CD4-positive, alpha-beta T cell treated with Interleukin-15 for 1 hour (primary cell): Measurements from ENCODE around the gene TALDO1.

Source experiments
- DNase-seq: peaks from one replicate; pipeline ENCODE4 v3.0.0-alpha.2; 2020

Gene TALDO1

DNA sequence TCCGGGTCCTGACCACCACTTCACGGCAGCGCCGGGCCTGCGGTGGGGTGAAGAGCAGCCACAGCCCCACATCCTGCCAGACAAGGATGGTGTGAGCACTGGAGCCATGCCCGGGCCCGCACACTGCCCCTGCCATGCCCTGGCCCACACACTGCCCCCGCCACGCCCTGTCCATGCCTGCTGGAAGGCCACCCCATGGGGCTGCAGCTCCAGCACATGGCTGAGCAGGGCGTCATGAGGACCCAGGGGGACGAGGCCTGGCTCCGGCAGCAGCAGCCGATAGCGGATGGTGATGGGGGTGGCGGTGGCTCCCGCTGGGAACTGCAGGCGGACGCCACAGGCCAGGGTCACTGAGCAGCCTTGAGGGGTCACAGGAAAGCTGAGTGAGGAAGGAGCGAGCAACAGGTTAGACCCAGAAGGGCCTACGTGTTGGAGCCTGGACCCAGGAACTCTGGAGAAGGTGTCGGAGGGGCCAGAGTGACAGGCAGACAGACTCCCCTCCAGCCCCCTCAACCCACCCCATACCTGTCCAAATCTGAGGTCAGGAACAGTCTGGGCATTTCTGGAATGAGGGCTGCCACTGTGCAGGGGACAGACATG, 54.9 kb downstream of the TALDO1 start:
- DNase-seq: no peak

DNA sequence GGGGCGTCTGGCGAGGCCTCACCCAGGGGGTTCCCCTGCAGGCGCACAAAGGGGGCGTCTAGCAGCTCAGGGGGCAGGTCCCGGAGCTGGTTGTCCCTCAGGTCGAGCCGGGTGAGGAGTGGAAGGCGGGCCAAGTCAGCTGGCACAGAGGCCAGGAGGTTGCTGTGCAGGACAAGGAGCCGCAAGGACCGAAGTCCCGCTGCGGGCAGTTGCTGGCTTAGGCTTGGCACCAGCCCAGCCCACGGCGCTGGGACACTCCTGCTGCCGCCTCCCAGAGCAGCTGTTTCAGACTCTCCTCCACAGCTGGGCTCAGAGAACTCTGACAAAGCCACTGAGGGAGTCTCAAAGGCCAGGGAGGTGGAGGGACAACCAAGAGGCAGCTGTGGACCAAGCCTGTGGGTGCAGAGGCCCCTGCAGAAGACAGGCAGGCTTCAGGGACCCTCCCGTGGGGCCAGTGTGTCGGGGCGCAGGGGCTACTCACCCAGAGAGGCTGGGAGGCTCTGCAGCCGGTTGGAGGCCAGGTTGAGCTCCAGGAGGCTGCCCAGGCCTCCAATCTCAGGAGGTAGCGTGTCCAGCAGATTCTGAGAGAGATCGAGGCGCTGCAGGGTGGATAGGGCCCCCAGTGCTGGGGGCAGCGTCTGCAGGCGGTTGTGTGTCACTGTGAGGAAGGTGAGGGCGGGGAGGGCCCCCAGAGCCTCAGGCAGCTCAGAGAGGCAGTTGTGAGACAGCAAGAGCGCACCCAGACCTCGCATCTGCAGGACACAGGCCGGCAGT, 55.6 kb downstream of the TALDO1 start:
- DNase-seq: no peak

DNA sequence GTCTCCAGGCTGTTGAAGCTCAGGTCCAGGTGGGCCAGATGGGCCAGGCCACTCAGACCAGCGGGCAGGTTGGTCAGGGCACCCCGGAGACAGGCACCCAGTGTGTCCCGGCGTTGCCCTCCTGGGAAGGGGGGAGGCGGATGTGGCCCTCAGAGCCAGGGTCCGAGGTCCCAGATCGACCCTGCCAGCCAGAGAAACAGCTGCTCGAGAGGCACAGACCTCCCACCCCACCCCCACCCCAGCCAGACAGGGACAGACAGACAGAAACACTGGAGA, 56.1 kb downstream of the TALDO1 start:
- DNase-seq: no peak

GRCh38 chr11:803770-804598, 56.7 kb downstream of the TALDO1 start:
- no peak for DNase-seq

- no peak for DNase-seq
Measured at GRCh38 chr11:804599-804964, 57.3 kb downstream of the TALDO1 start.

DNA sequence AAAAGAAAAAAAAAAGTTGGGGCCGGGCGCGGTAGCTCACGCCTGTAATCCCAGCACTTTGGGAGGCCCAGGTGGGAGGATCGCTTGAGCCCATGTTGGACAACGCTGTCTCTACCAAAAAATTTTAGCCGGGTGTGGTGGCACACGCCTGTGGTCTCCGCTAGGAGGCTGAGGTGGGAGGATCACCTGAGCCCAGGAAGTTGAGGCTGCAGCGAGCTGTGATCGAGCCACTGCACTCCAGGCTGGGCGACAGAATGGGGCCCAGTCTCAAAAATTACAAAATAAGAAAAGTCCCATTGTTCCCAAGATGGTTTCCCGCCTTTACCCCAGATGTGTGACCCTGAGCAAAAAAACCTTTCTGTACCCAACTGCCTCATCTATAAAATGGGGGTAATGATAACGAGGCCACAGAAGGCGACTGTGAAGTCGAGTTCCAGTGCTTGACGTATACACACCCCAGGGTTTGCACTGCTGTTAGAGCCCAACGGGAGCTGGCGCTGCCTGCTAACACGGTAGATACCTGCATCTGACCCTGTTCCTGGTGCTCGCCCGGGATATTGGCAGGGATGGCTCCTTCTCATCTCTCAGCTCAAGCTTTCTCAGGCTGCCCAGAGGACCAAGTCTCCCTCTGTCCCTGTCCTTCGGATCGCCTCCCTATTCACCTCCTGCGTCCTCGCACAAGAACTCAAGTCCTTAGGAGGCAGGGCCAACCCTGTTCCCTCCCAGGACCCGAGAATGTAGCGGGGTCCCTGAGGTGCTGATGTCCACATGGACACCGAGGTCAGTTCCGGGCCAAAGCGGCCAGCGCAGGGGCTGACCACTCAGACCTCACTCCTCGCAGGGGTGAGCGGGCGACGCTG, 61.4 kb downstream of the TALDO1 start:
- no peak for DNase-seq

- peak; percentile 97 for DNase-seq
Measured at GRCh38 chr11:809287-810039, 62.2 kb downstream of the TALDO1 start, which contains the start of gene RPLP2. RPLP2 (plus strand) TSS chr11:809967; CDS start chr11:810235, 268 bp downstream.

DNA sequence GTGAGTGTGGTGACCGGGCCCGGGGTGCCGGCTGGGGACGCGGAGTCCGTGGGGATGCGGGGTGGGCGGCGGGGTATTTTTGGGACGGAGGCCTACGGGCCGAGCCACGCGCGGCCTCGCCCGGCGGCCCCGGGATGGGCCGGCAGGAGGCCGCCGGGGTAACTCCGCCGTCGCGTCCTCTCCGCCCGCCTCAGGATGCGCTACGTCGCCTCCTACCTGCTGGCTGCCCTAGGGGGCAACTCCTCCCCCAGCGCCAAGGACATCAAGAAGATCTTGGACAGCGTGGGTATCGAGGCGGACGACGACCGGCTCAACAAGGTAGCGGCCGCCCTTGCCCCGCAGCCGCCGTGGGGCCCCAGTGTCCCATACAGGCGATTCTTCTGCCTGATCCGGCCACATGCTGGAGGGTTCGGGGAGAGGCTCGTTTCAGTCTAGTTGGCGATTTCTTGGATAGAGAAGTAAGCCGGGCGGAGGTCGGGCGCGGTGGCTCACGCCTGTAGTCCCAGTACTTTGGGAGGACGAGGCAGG, 62.8 kb downstream of the TALDO1 start:
- DNase-seq: peak; percentile 40

DNA sequence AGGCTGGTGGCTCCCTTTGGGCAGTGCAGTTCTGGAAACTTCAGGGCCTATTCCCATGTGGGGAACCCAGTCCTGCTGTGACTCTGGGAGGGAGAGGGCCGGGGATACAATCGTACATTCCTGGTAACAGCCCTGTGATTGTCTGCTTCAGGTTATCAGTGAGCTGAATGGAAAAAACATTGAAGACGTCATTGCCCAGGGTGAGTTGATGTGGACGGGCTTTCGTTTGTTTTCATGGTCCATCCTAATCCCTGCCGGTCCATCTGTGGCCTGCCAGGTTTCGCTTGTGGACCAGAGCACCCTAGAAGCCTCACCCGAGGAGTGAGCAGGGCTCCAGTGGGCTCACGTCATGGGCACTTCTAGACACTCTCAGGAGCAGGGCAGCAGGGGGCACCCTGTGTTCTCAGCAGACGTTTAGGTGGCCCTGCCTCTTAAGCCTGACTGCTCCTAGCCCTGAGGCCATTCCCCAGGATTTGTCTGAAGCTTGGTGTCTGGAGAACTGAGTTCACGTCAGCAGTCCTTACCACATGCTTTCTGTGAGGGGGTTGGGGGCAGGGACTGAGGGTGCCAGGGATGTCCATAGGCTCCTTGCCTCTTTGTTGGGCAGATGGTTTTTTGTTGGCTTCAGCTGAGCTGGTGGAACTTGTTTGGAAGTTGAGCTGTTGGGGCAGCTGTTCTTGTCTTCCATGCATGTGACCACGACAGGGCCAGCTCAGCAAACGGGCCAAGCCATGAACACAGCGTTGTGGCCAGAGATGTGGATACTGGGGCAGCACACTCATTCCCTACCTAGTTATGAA, 64.4 kb downstream of the TALDO1 start:
- DNase-seq: no peak

GRCh38 chr11:812390-812789, 65.1 kb downstream of the TALDO1 start:
- no peak for DNase-seq

DNA sequence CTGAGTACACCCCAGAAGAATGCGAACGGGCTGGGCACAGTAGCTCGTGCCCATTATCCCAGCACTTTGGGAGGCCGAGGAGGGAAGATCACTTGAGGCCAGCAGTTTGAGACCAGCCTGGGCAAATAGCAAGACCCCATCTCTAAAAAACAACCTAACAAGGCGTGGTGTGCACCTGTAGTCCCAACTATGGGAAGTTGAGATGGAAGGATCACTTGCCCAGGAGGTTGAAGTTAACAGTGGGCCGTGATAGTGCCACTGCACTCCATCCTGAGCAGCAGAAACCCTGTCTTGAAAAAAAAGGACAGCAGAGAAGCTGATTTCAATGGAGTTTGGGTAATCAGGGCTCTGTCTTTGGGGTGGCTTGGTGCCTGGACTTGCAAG, 65.8 kb downstream of the TALDO1 start:
- no peak for DNase-seq

- DNase-seq: no peak
Measured at GRCh38 chr11:813456-814096, 66.3 kb downstream of the TALDO1 start.
